ENCODE results near the gene TBC1D8. TPM values are rescaled to one million over a fixed set of nuclear protein-coding genes. Genes with fewer than 3 reads are reported as not detected.

The TBC1D8 gene
- total and polyA plus RNA-seq, 2 of the 13 experiments (the other 11 are each of a cell fraction or from before 2014, with no cell fraction given): 45.1 to 95.4 TPM

GRCh38 chr2:101116841-101117552 lies 34.2 kb downstream of the TBC1D8 start (continued):
- TF ChIP-seq ZNF407 (CRISPR knock-in tag; IDR thresholded peaks at IDR 0.05; ENCODE audit: not compliant biosample characterization) (no peak), DNMT3B (CRISPR knock-in tag; conservative IDR thresholded peaks at IDR 0.05) (no peak), ZBTB44 (CRISPR knock-in tag; IDR thresholded peaks at IDR 0.05) (0 out of 2 replicates have a peak, but pooled peaks have one; percentile 31), ZNF354B (CRISPR knock-in tag; IDR thresholded peaks at IDR 0.05) (0 out of 2 replicates have a peak, but pooled peaks have one; percentile 24), MIER3 (CRISPR knock-in tag; IDR thresholded peaks at IDR 0.05; ENCODE audit: borderline replicate concordance) (peak; percentile 92; the same call in 1 of the 2 replicates)
- TF ChIP-seq, protein P1, sequence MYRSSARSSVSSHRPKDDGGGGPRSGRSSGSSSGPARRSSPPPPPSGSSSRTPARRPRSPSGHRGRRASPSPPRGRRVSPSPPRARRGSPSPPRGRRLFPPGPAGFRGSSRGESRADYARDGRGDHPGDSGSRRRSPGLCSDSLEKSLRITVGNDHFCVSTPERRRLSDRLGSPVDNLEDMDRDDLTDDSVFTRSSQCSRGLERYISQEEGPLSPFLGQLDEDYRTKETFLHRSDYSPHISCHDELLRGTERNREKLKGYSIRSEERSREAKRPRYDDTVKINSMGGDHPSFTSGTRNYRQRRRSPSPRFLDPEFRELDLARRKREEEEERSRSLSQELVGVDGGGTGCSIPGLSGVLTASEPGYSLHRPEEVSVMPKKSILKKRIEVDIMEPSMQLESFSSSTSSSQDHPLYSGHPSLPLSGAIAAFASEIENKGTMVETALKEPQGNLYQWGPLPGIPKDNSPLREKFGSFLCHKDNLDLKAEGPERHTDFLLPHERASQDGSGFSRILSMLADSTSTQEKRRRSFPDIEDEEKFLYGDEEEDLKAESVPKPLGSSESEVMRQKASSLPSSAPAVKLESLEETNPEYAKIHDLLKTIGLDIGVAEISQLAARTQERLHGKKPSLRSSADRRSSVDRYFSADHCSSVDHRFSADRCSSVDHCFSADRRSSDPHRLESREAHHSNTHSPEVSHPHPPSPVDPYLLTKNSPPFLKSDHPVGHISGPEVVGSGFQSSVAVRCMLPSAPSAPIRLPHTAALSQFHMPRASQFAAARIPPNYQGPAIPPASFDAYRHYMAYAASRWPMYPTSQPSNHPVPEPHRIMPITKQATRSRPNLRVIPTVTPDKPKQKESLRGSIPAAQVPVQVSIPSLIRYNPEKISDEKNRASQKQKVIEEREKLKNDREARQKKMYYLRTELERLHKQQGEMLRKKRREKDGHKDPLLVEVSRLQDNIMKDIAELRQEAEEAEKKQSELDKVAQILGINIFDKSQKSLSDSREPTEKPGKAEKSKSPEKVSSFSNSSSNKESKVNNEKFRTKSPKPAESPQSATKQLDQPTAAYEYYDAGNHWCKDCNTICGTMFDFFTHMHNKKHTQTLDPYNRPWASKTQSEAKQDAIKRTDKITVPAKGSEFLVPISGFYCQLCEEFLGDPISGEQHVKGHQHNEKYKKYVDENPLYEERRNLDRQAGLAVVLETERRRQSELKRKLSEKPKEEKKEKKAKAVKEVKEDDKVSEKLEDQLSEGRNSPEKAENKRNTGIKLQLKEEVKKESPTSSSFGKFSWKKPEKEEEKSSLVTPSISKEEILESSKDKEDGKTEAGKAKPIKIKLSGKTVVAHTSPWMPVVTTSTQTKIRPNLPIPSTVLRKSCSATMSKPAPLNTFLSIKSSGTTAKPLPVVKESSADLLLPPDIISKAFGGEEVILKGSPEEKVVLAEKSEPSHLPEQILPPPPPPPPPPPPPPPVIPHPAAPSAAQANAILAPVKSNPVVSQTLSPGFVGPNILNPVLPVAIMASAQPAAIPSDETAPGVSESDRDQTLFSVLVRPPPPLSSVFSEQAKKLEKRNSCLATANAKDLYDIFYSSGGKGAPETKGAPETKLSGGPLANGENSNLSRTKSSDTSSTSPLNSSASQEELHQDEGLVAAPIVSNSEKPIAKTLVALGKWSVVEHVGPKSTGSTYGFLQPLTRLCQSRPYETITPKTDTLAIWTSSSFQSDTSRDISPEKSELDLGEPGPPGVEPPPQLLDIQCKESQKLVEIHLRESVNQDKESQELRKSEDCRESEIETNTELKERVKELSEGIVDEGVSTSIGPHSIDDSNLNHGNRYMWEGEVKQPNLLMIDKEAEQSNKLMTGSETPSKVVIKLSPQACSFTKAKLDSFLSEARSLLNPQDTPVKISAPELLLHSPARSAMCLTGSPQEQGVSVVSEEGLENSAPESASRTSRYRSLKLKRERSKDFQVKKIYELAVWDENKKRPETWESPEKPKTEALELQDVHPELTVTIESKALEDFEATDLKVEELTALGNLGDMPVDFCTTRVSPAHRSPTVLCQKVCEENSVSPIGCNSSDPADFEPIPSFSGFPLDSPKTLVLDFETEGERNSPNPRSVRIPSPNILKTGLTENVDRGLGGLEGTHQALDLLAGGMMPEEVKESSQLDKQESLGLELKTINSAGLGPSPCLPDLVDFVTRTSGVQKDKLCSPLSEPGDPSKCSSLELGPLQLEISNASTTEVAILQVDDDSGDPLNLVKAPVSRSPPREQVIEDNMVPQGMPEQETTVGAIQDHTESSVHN (CRISPR knock-in tag; IDR thresholded peaks at IDR 0.05): peak; percentile 63; the same call in 1 of the 2 replicates
- TF ChIP-seq, protein P2, sequence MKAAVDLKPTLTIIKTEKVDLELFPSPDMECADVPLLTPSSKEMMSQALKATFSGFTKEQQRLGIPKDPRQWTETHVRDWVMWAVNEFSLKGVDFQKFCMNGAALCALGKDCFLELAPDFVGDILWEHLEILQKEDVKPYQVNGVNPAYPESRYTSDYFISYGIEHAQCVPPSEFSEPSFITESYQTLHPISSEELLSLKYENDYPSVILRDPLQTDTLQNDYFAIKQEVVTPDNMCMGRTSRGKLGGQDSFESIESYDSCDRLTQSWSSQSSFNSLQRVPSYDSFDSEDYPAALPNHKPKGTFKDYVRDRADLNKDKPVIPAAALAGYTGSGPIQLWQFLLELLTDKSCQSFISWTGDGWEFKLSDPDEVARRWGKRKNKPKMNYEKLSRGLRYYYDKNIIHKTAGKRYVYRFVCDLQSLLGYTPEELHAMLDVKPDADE (CRISPR knock-in tag; IDR thresholded peaks at IDR 0.05): no peak

Measured in HepG2 (cell line).